GM12878 (cell line): Measurements from ENCODE around the gene TRAF2. TPM values are rescaled to one million over a fixed set of nuclear protein-coding genes. Genes with fewer than 3 reads are reported as not detected.

ENCODE experiments used
- EGR1 ChIP-seq, 2 experiments: IDR thresholded peaks; 1 replicate in 1 of 2; 2 replicates in 1 of 2; pipeline ENCODE4 v1.6.1; 2011 to 2012; ENCODE audit warnings: low read depth in 2 of 2, low read length in 2 of 2, borderline replicate concordance in 1 of 2, mild to moderate bottlenecking in 1 of 2, moderate library complexity in 1 of 2
- FOXK2 ChIP-seq: fragments of 450-650 bp; IDR thresholded peaks from 2 replicates; pipeline ENCODE4 v1.6.1; 2017; ENCODE audit warnings: mild to moderate bottlenecking, moderate library complexity
- KDM1A ChIP-seq: fragments of 200-600 bp; sonication (generic); IDR thresholded peaks from 2 replicates; pipeline ENCODE4 v1.6.1; 2016; ENCODE audit warnings: borderline replicate concordance
- MEF2A ChIP-seq: IDR thresholded peaks from 2 replicates; pipeline ENCODE4 v1.6.1; 2011; ENCODE audit warnings: low read depth, mild to moderate bottlenecking, low read length, moderate library complexity; ENCODE audit not compliant: insufficient read depth
- NFIC ChIP-seq: IDR thresholded peaks from 2 replicates; pipeline ENCODE4 v1.6.1; 2012; ENCODE audit warnings: low read depth, mild to moderate bottlenecking, inconsistent platforms, low read length, moderate library complexity
- POLR2AphosphoS5 ChIP-seq: IDR thresholded peaks from 2 replicates; pipeline ENCODE4 v1.6.1; 2011; ENCODE audit warnings: mild to moderate bottlenecking, low read length, inconsistent platforms
- RUNX3 ChIP-seq: IDR thresholded peaks from 2 replicates; pipeline ENCODE4 v1.6.1; 2012; ENCODE audit warnings: low read length, inconsistent platforms
- SMC3 ChIP-seq: IDR thresholded peaks from 2 replicates; pipeline ENCODE4 v1.6.1; 2011; ENCODE audit warnings: low read length, improper control_type of control experiment, borderline replicate concordance
- TCF3 ChIP-seq: IDR thresholded peaks from 2 replicates; pipeline ENCODE4 v1.6.1; 2012; ENCODE audit warnings: low read depth, mild to moderate bottlenecking, low read length, borderline replicate concordance; ENCODE audit not compliant: insufficient read depth
- ZBED1 ChIP-seq: IDR thresholded peaks from 2 replicates; pipeline ENCODE4 v1.6.1; 2016; ENCODE audit warnings: borderline replicate concordance
- polyA plus RNA-seq, 11 experiments: library from polyadenylated mRNA; depleted of rRNA in 4 of 11; unstranded in 6 of 11; stranded (reverse) in 5 of 11; fragments of >200 nt; fragmentation: Nextera tagmentation in 4 of 11; fragmentation: Illumina TruSeq in 1 of 11; extraction: Ambion mirVana in 4 of 11; extraction: Trizol in 1 of 11; gene quantifications; 1 replicate in 1 of 11; 2 replicates in 10 of 11; pipeline versions ENCODE4 v1.2.1 to v1.2.3, GENCODE V29; 2011 to 2016; ENCODE audit warnings: inconsistent platforms in 2 of 11, missing spikeins in 2 of 11, low read depth in 1 of 11
- total RNA-seq, 4 experiments: library from RNA; depleted of rRNA in 3 of 4; stranded (reverse); fragments of >200 nt in 3 of 4; fragmentation: Illumina TruSeq in 1 of 4; extraction: Trizol in 1 of 4; gene quantifications; 2 replicates each; pipeline versions ENCODE4 v1.2.1 to v1.2.3, GENCODE V29; 2013 to 2021
- TF ChIP-seq, protein P1 (sequence below): IDR thresholded peaks from 2 replicates; pipeline ENCODE4 v1.6.1; 2012; ENCODE audit warnings: mild to moderate bottlenecking, low read depth, low read length

The TRAF2 gene
- total and polyA plus RNA-seq, 10 of the 15 experiments (the other 5 are each of a cell fraction or from before 2014, with no cell fraction given) = 0.34 to 39.5 (median 18.7) TPM

DNA sequence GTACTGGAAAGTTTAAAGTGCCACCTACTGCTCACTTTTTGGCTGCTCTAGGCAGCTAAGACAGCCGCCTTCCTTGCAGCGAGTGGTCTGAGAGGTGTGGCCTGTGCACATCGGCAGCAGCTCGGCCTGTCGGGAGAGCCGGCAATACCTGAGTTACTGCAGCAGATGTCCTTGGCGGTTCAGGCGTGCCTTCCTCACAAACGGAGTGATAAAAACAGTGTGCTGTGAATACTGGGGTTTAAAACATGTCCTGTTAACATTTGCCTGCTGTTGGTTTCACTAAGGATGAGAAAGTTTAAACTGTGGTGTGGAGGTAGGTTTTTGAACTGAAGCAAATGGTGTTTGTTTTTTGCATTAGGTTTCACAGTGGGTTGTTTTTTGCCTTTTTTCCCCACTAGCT lies 12.9 kb downstream of the TRAF2 start (continued):
- TF ChIP-seq KDM1A = no peak
- TF ChIP-seq SMC3 = peak; percentile 24; the same call in 1 of the 2 replicates
- TF ChIP-seq FOXK2 = no peak
- TF ChIP-seq MEF2A = peak; percentile 38; the same call in 1 of the 2 replicates
- TF ChIP-seq NFIC = no peak
- 0 out of 2 replicates have a peak, but pooled peaks have one; percentile 25 for TF ChIP-seq POLR2AphosphoS5
- TF ChIP-seq TCF3 = peak; percentile 45; the same call in 1 of the 2 replicates
- no peak for TF ChIP-seq ZBED1
- TF ChIP-seq, protein P1, sequence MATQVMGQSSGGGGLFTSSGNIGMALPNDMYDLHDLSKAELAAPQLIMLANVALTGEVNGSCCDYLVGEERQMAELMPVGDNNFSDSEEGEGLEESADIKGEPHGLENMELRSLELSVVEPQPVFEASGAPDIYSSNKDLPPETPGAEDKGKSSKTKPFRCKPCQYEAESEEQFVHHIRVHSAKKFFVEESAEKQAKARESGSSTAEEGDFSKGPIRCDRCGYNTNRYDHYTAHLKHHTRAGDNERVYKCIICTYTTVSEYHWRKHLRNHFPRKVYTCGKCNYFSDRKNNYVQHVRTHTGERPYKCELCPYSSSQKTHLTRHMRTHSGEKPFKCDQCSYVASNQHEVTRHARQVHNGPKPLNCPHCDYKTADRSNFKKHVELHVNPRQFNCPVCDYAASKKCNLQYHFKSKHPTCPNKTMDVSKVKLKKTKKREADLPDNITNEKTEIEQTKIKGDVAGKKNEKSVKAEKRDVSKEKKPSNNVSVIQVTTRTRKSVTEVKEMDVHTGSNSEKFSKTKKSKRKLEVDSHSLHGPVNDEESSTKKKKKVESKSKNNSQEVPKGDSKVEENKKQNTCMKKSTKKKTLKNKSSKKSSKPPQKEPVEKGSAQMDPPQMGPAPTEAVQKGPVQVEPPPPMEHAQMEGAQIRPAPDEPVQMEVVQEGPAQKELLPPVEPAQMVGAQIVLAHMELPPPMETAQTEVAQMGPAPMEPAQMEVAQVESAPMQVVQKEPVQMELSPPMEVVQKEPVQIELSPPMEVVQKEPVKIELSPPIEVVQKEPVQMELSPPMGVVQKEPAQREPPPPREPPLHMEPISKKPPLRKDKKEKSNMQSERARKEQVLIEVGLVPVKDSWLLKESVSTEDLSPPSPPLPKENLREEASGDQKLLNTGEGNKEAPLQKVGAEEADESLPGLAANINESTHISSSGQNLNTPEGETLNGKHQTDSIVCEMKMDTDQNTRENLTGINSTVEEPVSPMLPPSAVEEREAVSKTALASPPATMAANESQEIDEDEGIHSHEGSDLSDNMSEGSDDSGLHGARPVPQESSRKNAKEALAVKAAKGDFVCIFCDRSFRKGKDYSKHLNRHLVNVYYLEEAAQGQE = no peak
- TF ChIP-seq RUNX3 = peak; percentile 66
- no peak for TF ChIP-seq EGR1 (IDR thresholded peaks at IDR 0.05; ENCODE audit: borderline replicate concordance in 1 of 2, low read depth in 2 of 2, low read length in 2 of 2)
